DND-41 (cell line): ENCODE data around the gene PLCB4.

ENCODE experiments used
- ATAC-seq: fragments of 200-7000 bp; cut with Tn5 transposase; 3 replicates; pipeline ENCODE4 v1.9.1; 2021; ENCODE audit warnings: low read depth; ENCODE audit not compliant: insufficient read depth
- DNase-seq: peaks from one replicate; pipeline ENCODE4 v3.0.0-alpha.2; 2020
- H2AFZ ChIP-seq: 2 replicates; pipeline ENCODE4 v1.6.0; 2012; ENCODE audit warnings: low read depth, low read length
- H3K27ac ChIP-seq: 2 replicates; pipeline ENCODE4 v1.5.1; 2012; ENCODE audit warnings: low read length, inconsistent platforms
- H3K27me3 ChIP-seq: fragments of 200-600 bp; sonication (generic); 2 replicates; pipeline ENCODE4 v1.6.0; 2012; ENCODE audit warnings: low read length, mild to moderate bottlenecking, inconsistent platforms; ENCODE audit not compliant: insufficient read depth, poor library complexity
- H3K36me3 ChIP-seq: 2 replicates; pipeline ENCODE4 v1.5.1; 2012; ENCODE audit warnings: low read length, inconsistent platforms; ENCODE audit not compliant: insufficient read depth
- H3K4me1 ChIP-seq: 2 replicates; pipeline ENCODE4 v1.5.1; 2012; ENCODE audit warnings: mild to moderate bottlenecking, low read length; ENCODE audit not compliant: insufficient read depth
- H3K4me2 ChIP-seq: 2 replicates; pipeline ENCODE4 v1.6.0; 2012; ENCODE audit warnings: mild to moderate bottlenecking, moderate library complexity, low read length, inconsistent platforms; ENCODE audit not compliant: insufficient read depth
- H3K4me3 ChIP-seq, 2 experiments: fragments of 200-600 bp in 1 of 2; shearing (Covaris generic) in 1 of 2; 2 replicates each; pipeline ENCODE4 v1.5.1; 2012 to 2016; ENCODE audit warnings: inconsistent platforms in 2 of 2, low read length in 2 of 2, mild to moderate bottlenecking in 2 of 2, low read depth in 1 of 2, moderate library complexity in 1 of 2
- H3K79me2 ChIP-seq: 2 replicates; pipeline ENCODE4 v1.6.0; 2012; ENCODE audit warnings: low read length, inconsistent platforms; ENCODE audit not compliant: insufficient read depth
- H3K9ac ChIP-seq: 2 replicates; pipeline ENCODE4 v1.6.0; 2012; ENCODE audit warnings: low read depth, mild to moderate bottlenecking, inconsistent platforms, low read length, moderate library complexity
- H3K9me3 ChIP-seq: 2 replicates; pipeline ENCODE4 v1.5.1; 2012; ENCODE audit warnings: low read length, moderate library complexity, mild to moderate bottlenecking, inconsistent platforms; ENCODE audit not compliant: insufficient read depth, severe bottlenecking
- H4K20me1 ChIP-seq: 2 replicates; pipeline ENCODE4 v1.6.0; 2012; ENCODE audit warnings: low read length; ENCODE audit not compliant: insufficient read depth
- CTCF ChIP-seq: IDR thresholded peaks from 2 replicates; pipeline ENCODE4 v1.5.1; 2012; ENCODE audit warnings: borderline replicate concordance, low read length, moderate library complexity, mild to moderate bottlenecking; ENCODE audit not compliant: poor library complexity, severe bottlenecking; ENCODE audit errors: extremely low read depth
- EZH2 ChIP-seq: IDR thresholded peaks from 3 replicates; pipeline ENCODE4 v1.6.1; 2012; ENCODE audit warnings: borderline replicate concordance, low read depth, mild to moderate bottlenecking, moderate library complexity, low read length, inconsistent platforms; ENCODE audit not compliant: severe bottlenecking

The PLCB4 gene

GRCh38 chr20:9293145-9293544 lies 224.3 kb downstream of the PLCB4 start:
- H3K4me2 ChIP-seq, result no peak overlapping the region
- H3K9ac ChIP-seq, result no peak overlapping the region
- H2AFZ ChIP-seq, result no peak overlapping the region
- no peaks in the 10 kb centered on the region for H3K79me2 ChIP-seq
- H3K4me1 ChIP-seq, result no peaks in the 10 kb centered on the region
- no peaks in the 10 kb centered on the region for H3K27me3 ChIP-seq
- no peak overlapping the region for H3K27ac ChIP-seq
- no peaks in the 10 kb centered on the region for H3K36me3 ChIP-seq
- H4K20me1 ChIP-seq, result no peaks in the 10 kb centered on the region
- H3K4me3 ChIP-seq, result no peak overlapping the region
- TF ChIP-seq EZH2, result no peak
- TF ChIP-seq CTCF, result no peak
- ATAC-seq, result no peak
- no peak for DNase-seq
- H3K9me3 ChIP-seq, result no peaks in the 10 kb centered on the region

- Histone ChIP-seq H3K27me3 (no peaks in the 10 kb centered on the region), H3K36me3 (no peaks in the 10 kb centered on the region), H3K4me1 (no peaks in the 10 kb centered on the region), H3K9ac (no peak overlapping the region), H3K4me2 (no peak overlapping the region), H3K27ac (no peak overlapping the region), H2AFZ (no peak overlapping the region), H3K79me2 (no peaks in the 10 kb centered on the region), H4K20me1 (no peaks in the 10 kb centered on the region), H3K4me3 (no peak overlapping the region), H3K9me3 (no peaks in the 10 kb centered on the region)
- TF ChIP-seq CTCF, result no peak
- TF ChIP-seq EZH2, result no peak
- DNase-seq (no peak), ATAC-seq (no peak)
These were observed 225.2 kb downstream of the PLCB4 start for GRCh38 chr20:9294041-9294440.

- H3K9me3 ChIP-seq, result no peaks in the 10 kb centered on the region
- H3K4me3 ChIP-seq, result no peak overlapping the region
- TF ChIP-seq EZH2 (no peak), CTCF (no peak)
- H4K20me1 ChIP-seq, result no peaks in the 10 kb centered on the region
- no peak for ATAC-seq
- DNase-seq, result no peak
- no peak overlapping the region for H3K4me2 ChIP-seq
- H3K9ac ChIP-seq, result no peak overlapping the region
- no peak overlapping the region for H3K27ac ChIP-seq
- H2AFZ ChIP-seq, result no peak overlapping the region
- H3K4me1 ChIP-seq, result no peaks in the 10 kb centered on the region
- H3K27me3 ChIP-seq, result no peaks in the 10 kb centered on the region
- H3K79me2 ChIP-seq, result no peaks in the 10 kb centered on the region
- no peaks in the 10 kb centered on the region for H3K36me3 ChIP-seq
These were observed 230.0 kb downstream of the PLCB4 start for GRCh38 chr20:9298906-9299305.

- no peak overlapping the region for H2AFZ ChIP-seq
- TF ChIP-seq EZH2, result no peak
- no peak for TF ChIP-seq CTCF
- H3K4me2 ChIP-seq, result no peak overlapping the region
- H3K4me1 ChIP-seq, result no peaks in the 10 kb centered on the region
- no peak overlapping the region for H3K4me3 ChIP-seq
- no peaks in the 10 kb centered on the region for H3K27me3 ChIP-seq
- no peak overlapping the region for H3K9ac ChIP-seq
- H3K27ac ChIP-seq, result no peak overlapping the region
- no peaks in the 10 kb centered on the region for H3K9me3 ChIP-seq
- H3K36me3 ChIP-seq, result no peaks in the 10 kb centered on the region
- H3K79me2 ChIP-seq, result no peaks in the 10 kb centered on the region
- no peak for ATAC-seq
- H4K20me1 ChIP-seq, result no peaks in the 10 kb centered on the region
- DNase-seq, result no peak
These were observed 231.2 kb downstream of the PLCB4 start for GRCh38 chr20:9300080-9300479.
